ENCODE data around the gene SORBS2.

DNA sequence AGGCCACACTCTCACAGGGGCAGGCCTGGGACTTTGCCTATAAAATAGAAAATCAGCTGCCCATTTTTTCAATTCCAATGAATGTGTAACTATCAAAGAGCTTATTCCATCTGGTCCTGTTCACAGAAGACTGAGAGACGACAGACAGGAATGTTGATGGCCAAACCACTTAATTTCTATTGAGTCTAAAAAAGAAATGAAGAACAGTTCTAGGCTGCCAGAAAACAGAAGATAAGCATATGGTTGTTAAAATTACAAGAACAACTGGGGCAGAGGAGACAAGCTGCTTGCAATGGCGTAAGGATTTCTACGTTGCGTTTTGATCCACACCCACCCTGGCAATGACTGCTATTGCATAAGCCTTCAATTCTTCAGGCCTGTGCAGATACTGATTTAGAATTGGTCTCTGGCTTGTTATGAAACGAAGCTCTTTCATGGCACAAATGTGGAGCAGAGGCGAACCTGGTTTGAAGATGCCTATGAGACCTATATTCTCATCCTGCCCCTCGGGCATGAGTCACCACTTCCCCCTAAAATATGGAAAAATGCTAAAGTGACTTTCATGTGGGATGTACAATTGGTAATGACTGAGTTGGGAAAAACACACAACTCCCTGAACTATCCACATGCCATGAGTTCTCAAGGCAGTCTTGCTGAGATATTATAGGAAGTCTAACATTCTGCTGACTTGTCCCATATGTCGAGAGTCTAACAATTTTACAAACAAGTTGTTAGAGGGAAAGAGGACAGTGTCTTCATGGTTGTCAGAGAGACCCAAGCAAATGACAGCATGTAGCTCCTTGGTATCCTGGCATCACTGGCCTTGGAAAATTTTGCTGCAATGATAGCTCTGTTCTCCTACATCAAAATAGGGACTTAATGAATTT, 37.9 kb upstream of the SORBS2 start:
- TF ChIP-seq, protein P1, sequence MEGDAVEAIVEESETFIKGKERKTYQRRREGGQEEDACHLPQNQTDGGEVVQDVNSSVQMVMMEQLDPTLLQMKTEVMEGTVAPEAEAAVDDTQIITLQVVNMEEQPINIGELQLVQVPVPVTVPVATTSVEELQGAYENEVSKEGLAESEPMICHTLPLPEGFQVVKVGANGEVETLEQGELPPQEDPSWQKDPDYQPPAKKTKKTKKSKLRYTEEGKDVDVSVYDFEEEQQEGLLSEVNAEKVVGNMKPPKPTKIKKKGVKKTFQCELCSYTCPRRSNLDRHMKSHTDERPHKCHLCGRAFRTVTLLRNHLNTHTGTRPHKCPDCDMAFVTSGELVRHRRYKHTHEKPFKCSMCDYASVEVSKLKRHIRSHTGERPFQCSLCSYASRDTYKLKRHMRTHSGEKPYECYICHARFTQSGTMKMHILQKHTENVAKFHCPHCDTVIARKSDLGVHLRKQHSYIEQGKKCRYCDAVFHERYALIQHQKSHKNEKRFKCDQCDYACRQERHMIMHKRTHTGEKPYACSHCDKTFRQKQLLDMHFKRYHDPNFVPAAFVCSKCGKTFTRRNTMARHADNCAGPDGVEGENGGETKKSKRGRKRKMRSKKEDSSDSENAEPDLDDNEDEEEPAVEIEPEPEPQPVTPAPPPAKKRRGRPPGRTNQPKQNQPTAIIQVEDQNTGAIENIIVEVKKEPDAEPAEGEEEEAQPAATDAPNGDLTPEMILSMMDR (IDR thresholded peaks at IDR 0.05): no peak
- no peak for TF ChIP-seq POLR2A (IDR thresholded peaks at IDR 0.05)

Measured in testis (tissue), 2 donors.